CD8-positive, alpha-beta memory T cell (primary cell): ENCODE data around the gene POLD3. TPM values are rescaled to one million over a fixed set of nuclear protein-coding genes. Genes with fewer than 3 reads are reported as not detected.

Source experiments
- CTCF ChIA-PET: fragments of 350-600 bp; sonication (Branson Sonifier 250); formaldehyde crosslinking; loops from one replicate; lab custom pipeline; 2021; ENCODE audit warnings: antibody characterized with exemption; lab: Charles Lee
- POLR2A ChIA-PET: fragments of 350-600 bp; sonication (Branson Sonifier 250); formaldehyde crosslinking; loops from one replicate; lab custom pipeline; 2021; ENCODE audit warnings: antibody characterized with exemption; lab: Charles Lee
- DNase-seq, 5 donors: peaks; one replicate each; pipeline versions ENCODE4 v3.0.0 to v3.0.0-alpha.2; 2020 to 2022; ENCODE audit warnings: mixed read lengths in 1 of 5
- H3K27ac ChIP-seq: one replicate; pipeline ENCODE4 v1.7.0; 2013; ENCODE audit warnings: low read depth, mild to moderate bottlenecking, low read length, moderate library complexity
- H3K27me3 ChIP-seq: 2 replicates; pipeline ENCODE4 v1.7.0; 2013; ENCODE audit warnings: low read length, mild to moderate bottlenecking; ENCODE audit not compliant: insufficient read depth, poor library complexity, severe bottlenecking
- H3K36me3 ChIP-seq: 2 replicates; pipeline ENCODE4 v1.7.0; 2013; ENCODE audit warnings: mild to moderate bottlenecking, low read length, moderate library complexity; ENCODE audit not compliant: insufficient read depth
- H3K4me1 ChIP-seq: 2 replicates; pipeline ENCODE4 v1.7.0; 2013; ENCODE audit warnings: mild to moderate bottlenecking, low read length, moderate library complexity; ENCODE audit not compliant: insufficient read depth
- H3K4me3 ChIP-seq: 2 replicates; pipeline ENCODE4 v1.7.0; 2013; ENCODE audit warnings: mild to moderate bottlenecking, low read length
- H3K9me3 ChIP-seq: 2 replicates; pipeline ENCODE4 v1.7.0; 2013; ENCODE audit warnings: mild to moderate bottlenecking, low read length
- H3K27ac Mint-ChIP-seq, 8 donors: one replicate each; pipeline ENCODE4 v1.8.0; 2020 to 2021; ENCODE audit warnings: mixed read lengths in 8 of 8, mild to moderate bottlenecking in 6 of 8, inconsistent platforms in 3 of 8, moderate library complexity in 3 of 8
- H3K27me3 Mint-ChIP-seq, 2 donors: one replicate each; pipeline ENCODE4 v1.8.0; 2020 to 2021; ENCODE audit warnings: mixed read lengths in 2 of 2, mild to moderate bottlenecking in 1 of 2, moderate library complexity in 1 of 2
- H3K36me3 Mint-ChIP-seq, 3 donors: one replicate each; pipeline ENCODE4 v1.8.0; 2020 to 2021; ENCODE audit warnings: mixed read lengths in 3 of 3, inconsistent platforms in 1 of 3, mild to moderate bottlenecking in 1 of 3
- H3K4me1 Mint-ChIP-seq, 3 donors: one replicate each; pipeline ENCODE4 v1.8.0; 2020 to 2021; ENCODE audit warnings: mixed read lengths in 3 of 3, inconsistent platforms in 1 of 3, mild to moderate bottlenecking in 1 of 3
- H3K4me3 Mint-ChIP-seq, 7 donors: one replicate each; pipeline ENCODE4 v1.8.0; 2020 to 2021; ENCODE audit warnings: mixed read lengths in 7 of 7, mild to moderate bottlenecking in 6 of 7, moderate library complexity in 4 of 7, inconsistent platforms in 2 of 7
- H3K9me3 Mint-ChIP-seq, 5 donors: one replicate each; pipeline ENCODE4 v1.8.0; 2020 to 2022; ENCODE audit warnings: mixed read lengths in 5 of 5, mild to moderate bottlenecking in 3 of 5, moderate library complexity in 2 of 5, inconsistent platforms in 1 of 5
- polyA plus RNA-seq: library from polyadenylated mRNA; unstranded; fragments of 300-500 nt; fragmentation: Illumina TruSeq; gene quantifications from one replicate; pipeline ENCODE4 v1.2.3, GENCODE V29; 2021
- total RNA-seq, 2 experiments: library from RNA; stranded (reverse); gene quantifications; one replicate each; pipeline ENCODE4 v1.2.3, GENCODE V29; 2021

The POLD3 gene, protein sequence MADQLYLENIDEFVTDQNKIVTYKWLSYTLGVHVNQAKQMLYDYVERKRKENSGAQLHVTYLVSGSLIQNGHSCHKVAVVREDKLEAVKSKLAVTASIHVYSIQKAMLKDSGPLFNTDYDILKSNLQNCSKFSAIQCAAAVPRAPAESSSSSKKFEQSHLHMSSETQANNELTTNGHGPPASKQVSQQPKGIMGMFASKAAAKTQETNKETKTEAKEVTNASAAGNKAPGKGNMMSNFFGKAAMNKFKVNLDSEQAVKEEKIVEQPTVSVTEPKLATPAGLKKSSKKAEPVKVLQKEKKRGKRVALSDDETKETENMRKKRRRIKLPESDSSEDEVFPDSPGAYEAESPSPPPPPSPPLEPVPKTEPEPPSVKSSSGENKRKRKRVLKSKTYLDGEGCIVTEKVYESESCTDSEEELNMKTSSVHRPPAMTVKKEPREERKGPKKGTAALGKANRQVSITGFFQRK
- total RNA-seq (10 to 100 TPM; 53.8 to 57.5 TPM), polyA plus RNA-seq (20.7 TPM)

DNA sequence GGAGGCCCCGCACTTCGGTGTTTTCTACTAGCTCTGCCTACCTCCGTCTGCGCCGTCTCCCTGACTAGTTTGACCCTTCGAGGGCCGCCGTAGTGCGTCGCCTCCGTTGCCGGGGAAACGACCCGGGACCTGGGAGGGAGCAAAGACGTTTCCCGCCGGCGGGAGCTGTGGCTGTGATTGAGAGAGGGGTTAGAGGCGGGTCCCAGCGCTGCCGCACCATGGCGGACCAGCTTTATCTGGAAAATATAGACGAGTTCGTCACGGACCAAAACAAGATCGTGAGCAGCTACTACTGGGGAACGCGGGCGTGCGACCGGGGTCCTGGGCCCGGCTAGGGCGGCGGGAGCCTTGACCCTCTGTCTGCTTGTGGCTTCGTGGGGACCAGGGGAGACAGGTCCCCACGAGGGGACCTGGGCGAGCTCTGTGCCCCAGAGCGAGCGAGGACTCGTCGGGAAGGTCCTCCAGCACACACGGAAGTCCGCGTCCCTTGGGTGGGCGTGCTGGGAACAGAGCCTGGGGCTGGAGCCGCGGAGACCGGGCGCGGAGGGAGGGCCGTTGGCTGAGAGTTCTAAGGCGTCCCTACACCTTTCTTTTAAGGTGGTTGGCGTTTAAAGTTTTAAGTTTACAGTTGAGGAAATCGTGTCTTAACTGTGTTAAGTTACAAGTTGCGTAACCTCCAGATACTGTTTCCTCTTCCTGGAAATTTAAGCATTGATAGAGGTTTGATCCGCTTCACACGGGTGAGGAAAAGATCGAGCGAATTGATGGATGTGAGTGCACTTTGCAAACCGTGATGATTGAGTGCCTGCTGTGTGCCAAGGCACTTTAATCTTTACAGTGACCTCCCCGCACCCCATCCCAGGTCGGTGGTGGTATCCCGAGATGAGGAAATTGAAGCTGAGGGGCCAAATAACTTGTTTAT lies at the start of gene POLD3:
POLD3 (plus strand) TSS at position 142 of the 922 bp plus-strand sequence; CDS start at position 219, 77 bp downstream.
- Histone ChIP-seq H3K4me3 (peak within 1 kb of the TSS; percentile 80), H3K9me3 (no peaks in the 10 kb centered on the region), H3K27ac (peak within 1 kb of the TSS; percentile 84), H3K4me1 (peaks cover 14% of the 10 kb centered on the region), H3K27me3 (no peaks in the 10 kb centered on the region), H3K36me3 (no peaks in the 10 kb centered on the region)
- CTCF ChIA-PET, result interaction anchor here (0.8 kb wide), 1 partner anchor 22 kb away, joined by 3 read pairs; no protein-coding TSS in a partner anchor
- Mint-ChIP-seq H3K4me3 (peak within 1 kb of the TSS; percentile 91 to 100 (median 95)), H3K27ac (peak within 1 kb of the TSS; percentile 88 to 99 (median 95)), H3K27me3 (peaks cover 2 to 6% of the 10 kb centered on the region in 2 donors), H3K36me3 (peaks cover 0 to 30% (median 9%) of the 10 kb centered on the region in 3 donors), H3K4me1 (peaks cover 22 to 37% (median 30%) of the 10 kb centered on the region in 3 donors), H3K9me3 (no peaks in the 10 kb centered on the region)
- DNase-seq, result peak; percentile 85 to 95 (median 88)
- POLR2A ChIA-PET, result interaction anchor here (0.5 to 1.5 kb wide), 4 partner anchors 99 to 993 kb away, joined by 3 to 14 read pairs (median 3); partner anchors contain the start of gene LIPT2

DNA sequence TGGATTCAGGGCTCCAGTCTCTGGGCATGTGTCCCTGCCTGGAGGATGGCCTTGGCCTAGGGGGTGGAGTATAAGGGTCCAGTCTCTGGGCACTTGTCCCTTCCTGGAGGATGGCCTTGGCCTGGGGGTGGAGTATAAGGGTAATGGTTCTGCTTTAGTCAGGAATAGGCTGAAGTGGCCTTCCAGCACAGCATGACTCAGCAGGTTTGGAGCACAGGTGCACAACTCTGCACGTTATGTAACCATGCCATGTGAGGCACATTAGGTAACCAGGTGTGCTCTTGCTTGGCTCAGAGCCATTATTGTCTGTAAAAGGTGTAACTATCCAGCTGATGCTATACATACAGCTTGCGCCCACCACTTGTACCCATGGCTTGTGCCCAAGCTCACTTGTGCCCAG lies 48.4 kb upstream of the POLD3 start:
- H3K4me1 ChIP-seq, result no peaks in the 10 kb centered on the region
- H3K27me3 ChIP-seq, result no peaks in the 10 kb centered on the region
- peaks cover 0 to 17% (median 12%) of the 10 kb centered on the region in 5 donors for H3K9me3 Mint-ChIP-seq
- H3K9me3 ChIP-seq, result no peaks in the 10 kb centered on the region
- H3K27ac Mint-ChIP-seq, result no peak overlapping the region
- POLR2A ChIA-PET, result no interaction called here
- CTCF ChIA-PET, result no interaction called here
- DNase-seq, result no peak
- no peak overlapping the region for H3K4me3 Mint-ChIP-seq
- H3K36me3 Mint-ChIP-seq, result peaks cover 0 to 10% (median 1%) of the 10 kb centered on the region in 3 donors
- no peaks in the 10 kb centered on the region for H3K36me3 ChIP-seq
- no peak overlapping the region for H3K27ac ChIP-seq
- no peak overlapping the region for H3K4me3 ChIP-seq
- peaks cover 6 to 33% of the 10 kb centered on the region in 2 donors for H3K27me3 Mint-ChIP-seq
- no peaks in the 10 kb centered on the region for H3K4me1 Mint-ChIP-seq

DNA sequence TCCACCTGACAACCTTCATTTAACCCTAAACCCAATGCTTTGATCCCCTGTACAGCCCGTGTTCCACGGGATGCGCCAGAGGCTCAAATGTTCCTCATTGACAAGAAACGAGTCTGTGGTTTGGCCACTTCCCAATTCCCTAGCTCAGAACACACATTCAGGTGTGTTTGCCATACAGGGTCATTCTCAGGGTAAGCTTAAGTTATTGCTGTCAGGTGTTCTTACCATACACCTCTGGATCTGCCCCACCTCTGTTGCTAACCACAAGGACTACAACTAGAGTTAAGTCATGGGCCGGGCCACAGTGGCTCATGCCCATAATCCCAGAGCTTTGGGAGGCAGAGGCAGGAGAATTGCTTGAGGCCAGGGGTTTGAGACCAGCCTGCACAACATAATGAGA lies 45.6 kb upstream of the POLD3 start:
- no peak for DNase-seq
- Mint-ChIP-seq H3K4me3 (no peak overlapping the region), H3K36me3 (peaks cover 0 to 6% (median 1%) of the 10 kb centered on the region in 3 donors), H3K4me1 (no peaks in the 10 kb centered on the region), H3K9me3 (peaks cover 0 to 15% (median 12%) of the 10 kb centered on the region in 5 donors), H3K27ac (no peak overlapping the region), H3K27me3 (peaks cover 5 to 26% of the 10 kb centered on the region in 2 donors)
- ChIA-PET CTCF (no interaction called here), POLR2A (no interaction called here)
- Histone ChIP-seq H3K36me3 (no peaks in the 10 kb centered on the region), H3K27ac (no peak overlapping the region), H3K9me3 (no peaks in the 10 kb centered on the region), H3K4me1 (no peaks in the 10 kb centered on the region), H3K4me3 (no peak overlapping the region), H3K27me3 (no peaks in the 10 kb centered on the region)

DNA sequence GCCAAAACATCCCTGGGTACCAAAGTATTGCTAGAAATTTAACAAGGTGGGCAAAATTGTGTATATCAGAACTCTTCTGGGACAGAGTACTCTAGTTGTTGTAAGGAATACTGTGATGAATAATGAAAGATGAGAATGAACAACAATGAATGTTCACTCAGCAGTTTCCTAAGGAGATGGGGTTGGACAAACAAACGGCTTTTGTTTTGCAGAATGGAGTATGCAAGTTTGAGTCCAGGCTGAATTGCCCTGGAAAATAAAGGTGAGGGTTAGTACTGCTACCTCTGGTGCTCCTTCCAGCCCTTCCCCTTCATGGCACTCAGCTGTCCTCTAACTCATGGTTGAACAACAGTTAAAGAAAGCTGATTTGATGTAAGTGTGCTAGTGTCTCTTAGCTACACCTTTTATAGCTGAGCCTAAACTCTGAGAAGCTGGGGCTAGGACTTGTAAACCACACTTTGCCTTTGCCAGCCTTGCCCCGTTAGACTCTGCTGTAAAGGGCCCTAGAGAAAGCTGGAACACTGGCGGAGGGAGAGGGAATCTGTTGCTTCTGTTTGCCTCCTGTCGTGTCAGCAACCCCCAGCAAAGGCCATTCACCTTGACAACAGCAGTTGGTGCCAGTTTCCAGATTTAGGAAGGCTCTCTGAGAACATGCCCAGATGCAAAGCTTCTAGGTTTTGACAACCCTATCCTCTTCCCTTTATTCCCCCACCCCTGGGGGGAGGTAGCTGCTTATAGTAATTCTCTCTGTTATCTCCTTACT lies 41.2 kb upstream of the POLD3 start:
- H3K4me1 ChIP-seq, result no peaks in the 10 kb centered on the region
- Mint-ChIP-seq H3K4me3 (no peak overlapping the region), H3K4me1 (no peaks in the 10 kb centered on the region), H3K36me3 (peaks cover 0 to 6% (median 1%) of the 10 kb centered on the region in 3 donors), H3K27ac (no peak overlapping the region), H3K9me3 (peaks cover 0 to 6% (median 5%) of the 10 kb centered on the region in 5 donors), H3K27me3 (peaks cover 13 to 23% of the 10 kb centered on the region in 2 donors)
- H3K36me3 ChIP-seq, result no peaks in the 10 kb centered on the region
- H3K9me3 ChIP-seq, result no peaks in the 10 kb centered on the region
- no peak overlapping the region for H3K27ac ChIP-seq
- no peak for DNase-seq
- ChIA-PET POLR2A (no interaction called here), CTCF (no interaction called here)
- H3K4me3 ChIP-seq, result no peak overlapping the region
- no peaks in the 10 kb centered on the region for H3K27me3 ChIP-seq

GRCh38 chr11:74551754-74552145 lies 40.6 kb upstream of the POLD3 start:
- no peaks in the 10 kb centered on the region for H3K9me3 ChIP-seq
- no peaks in the 10 kb centered on the region for H3K27me3 ChIP-seq
- Mint-ChIP-seq H3K9me3 (peaks cover 0 to 6% (median 5%) of the 10 kb centered on the region in 5 donors), H3K27me3 (peaks cover 13 to 23% of the 10 kb centered on the region in 2 donors), H3K36me3 (peaks cover 0 to 9% (median 1%) of the 10 kb centered on the region in 3 donors), H3K27ac (no peak overlapping the region), H3K4me3 (no peak overlapping the region), H3K4me1 (no peaks in the 10 kb centered on the region)
- CTCF ChIA-PET, result no interaction called here
- H3K36me3 ChIP-seq, result no peaks in the 10 kb centered on the region
- POLR2A ChIA-PET, result no interaction called here
- no peaks in the 10 kb centered on the region for H3K4me1 ChIP-seq
- no peak overlapping the region for H3K4me3 ChIP-seq
- DNase-seq, result no peak
- no peak overlapping the region for H3K27ac ChIP-seq

DNA sequence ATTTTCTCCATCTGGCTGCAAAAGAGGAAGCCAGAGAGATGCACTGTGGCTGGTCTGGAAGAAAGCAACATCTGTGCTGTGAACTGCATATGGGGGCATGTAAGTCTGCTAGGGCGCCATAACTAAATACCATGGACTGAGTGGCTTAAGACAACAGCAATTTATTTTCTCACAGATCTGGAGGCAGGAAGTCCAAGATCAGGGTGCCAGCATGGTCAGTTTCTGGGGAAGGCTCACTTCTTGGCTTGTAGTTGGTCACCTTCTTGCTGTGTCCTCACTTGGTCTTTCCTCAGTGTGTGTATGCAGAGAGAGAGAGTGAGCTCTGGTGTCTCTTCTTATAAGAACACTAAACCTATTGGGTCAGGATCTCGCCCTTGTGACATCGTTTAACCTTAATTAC lies 34.9 kb upstream of the POLD3 start:
- H3K9me3 Mint-ChIP-seq, result peaks cover 2 to 15% (median 6%) of the 10 kb centered on the region in 5 donors
- no peak overlapping the region for H3K27ac ChIP-seq
- CTCF ChIA-PET, result no interaction called here

GRCh38 chr11:74559110-74559933 lies 33.1 kb upstream of the POLD3 start:
- peaks cover 2 to 16% (median 6%) of the 10 kb centered on the region in 5 donors for H3K9me3 Mint-ChIP-seq
- no peak overlapping the region for H3K4me3 ChIP-seq
- H3K4me3 Mint-ChIP-seq, result no peak overlapping the region
- no peaks in the 10 kb centered on the region for H3K4me1 ChIP-seq
- no peaks in the 10 kb centered on the region for H3K4me1 Mint-ChIP-seq
- H3K9me3 ChIP-seq, result no peaks in the 10 kb centered on the region
- no peak for DNase-seq
- no peaks in the 10 kb centered on the region for H3K27me3 ChIP-seq
- no peak overlapping the region for H3K27ac Mint-ChIP-seq
- peaks cover 16 to 29% of the 10 kb centered on the region in 2 donors for H3K27me3 Mint-ChIP-seq
- ChIA-PET CTCF (no interaction called here), POLR2A (no interaction called here)
- no peak overlapping the region for H3K27ac ChIP-seq
- H3K36me3 Mint-ChIP-seq, result peaks cover 0 to 12% (median 0%) of the 10 kb centered on the region in 3 donors
- no peaks in the 10 kb centered on the region for H3K36me3 ChIP-seq

More for the DNA sequence above, 34.9 kb upstream of the POLD3 start:
- POLR2A ChIA-PET, result no interaction called here
- no peak for DNase-seq
- Histone ChIP-seq H3K9me3 (no peaks in the 10 kb centered on the region), H3K4me1 (no peaks in the 10 kb centered on the region), H3K27me3 (no peaks in the 10 kb centered on the region), H3K4me3 (no peak overlapping the region), H3K36me3 (no peaks in the 10 kb centered on the region)
- Mint-ChIP-seq H3K4me3 (no peak overlapping the region), H3K27ac (no peak overlapping the region), H3K36me3 (peaks cover 0 to 12% (median 0%) of the 10 kb centered on the region in 3 donors), H3K4me1 (no peaks in the 10 kb centered on the region), H3K27me3 (peaks cover 14 to 20% of the 10 kb centered on the region in 2 donors)
